ENCODE measurements around the gene LIN9.
"Not testable (repeated sequence)": the region's sequence is repeated elsewhere in the genome, so short reads cannot be mapped to it uniquely, and the experiment has no call there.

The LIN9 gene

GRCh38 chr1:226215239-226215638 lies 93.7 kb downstream of the LIN9 start:
- no peak for DNase-seq

- DNase-seq, result no peak
These were observed 96.4 kb downstream of the LIN9 start for GRCh38 chr1:226212545-226212944.

- DNase-seq, result no peak
These were observed 97.7 kb downstream of the LIN9 start for GRCh38 chr1:226211181-226211821.

- no peak for DNase-seq
These were observed 98.3 kb downstream of the LIN9 start for GRCh38 chr1:226210571-226211176.

- DNase-seq, result no peak
These were observed 99.5 kb downstream of the LIN9 start for GRCh38 chr1:226209307-226210059.

DNA sequence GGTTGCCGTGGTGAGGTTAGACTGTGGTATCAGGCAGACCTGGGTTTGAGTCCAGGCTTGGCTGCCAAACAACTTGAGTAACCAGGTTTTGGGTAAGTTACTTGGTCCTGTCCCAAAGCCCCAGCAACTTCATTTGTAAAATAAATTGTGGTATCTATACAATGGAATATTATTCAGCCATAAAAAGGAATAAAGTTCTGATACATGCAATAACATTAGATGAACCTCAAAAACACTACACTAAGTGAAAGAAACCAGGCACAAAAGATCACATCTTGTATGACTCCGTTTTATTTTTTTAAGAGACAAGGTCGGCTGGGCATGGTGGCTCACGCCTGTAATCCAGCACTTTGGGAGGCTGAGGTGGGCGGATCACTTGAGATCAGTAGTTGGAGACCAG lies 101.9 kb downstream of the LIN9 start:
- no peak for DNase-seq

GRCh38 chr1:226204198-226204597 lies 104.8 kb downstream of the LIN9 start:
- DNase-seq, result no peak

GRCh38 chr1:226203655-226204054 lies 105.3 kb downstream of the LIN9 start:
- DNase-seq, result no peak

- DNase-seq, result no peak
These were observed 105.7 kb downstream of the LIN9 start for GRCh38 chr1:226203240-226203639.

DNA sequence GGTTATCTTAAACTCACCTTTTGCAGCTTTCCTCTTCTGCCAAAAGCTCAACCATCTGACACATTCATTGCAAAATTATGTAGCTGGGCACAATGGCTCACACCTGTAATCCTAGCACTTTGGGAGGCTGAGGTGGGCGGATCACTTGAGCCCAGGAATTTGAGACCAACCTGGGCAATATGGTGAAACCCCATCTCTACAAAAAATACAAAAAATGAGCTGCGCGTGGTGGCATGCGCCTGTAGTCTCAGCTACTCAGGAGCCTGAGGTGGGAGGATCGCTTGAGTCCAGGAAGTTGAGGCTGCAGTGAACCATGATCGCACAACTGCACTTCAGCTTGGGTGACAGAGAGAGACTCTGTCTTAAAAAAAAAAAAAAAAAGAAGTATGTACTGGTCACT lies 106.3 kb downstream of the LIN9 start:
- not testable (repeated sequence) for DNase-seq

GRCh38 chr1:226202246-226202645 lies 106.7 kb downstream of the LIN9 start:
- no peak for DNase-seq

DNA sequence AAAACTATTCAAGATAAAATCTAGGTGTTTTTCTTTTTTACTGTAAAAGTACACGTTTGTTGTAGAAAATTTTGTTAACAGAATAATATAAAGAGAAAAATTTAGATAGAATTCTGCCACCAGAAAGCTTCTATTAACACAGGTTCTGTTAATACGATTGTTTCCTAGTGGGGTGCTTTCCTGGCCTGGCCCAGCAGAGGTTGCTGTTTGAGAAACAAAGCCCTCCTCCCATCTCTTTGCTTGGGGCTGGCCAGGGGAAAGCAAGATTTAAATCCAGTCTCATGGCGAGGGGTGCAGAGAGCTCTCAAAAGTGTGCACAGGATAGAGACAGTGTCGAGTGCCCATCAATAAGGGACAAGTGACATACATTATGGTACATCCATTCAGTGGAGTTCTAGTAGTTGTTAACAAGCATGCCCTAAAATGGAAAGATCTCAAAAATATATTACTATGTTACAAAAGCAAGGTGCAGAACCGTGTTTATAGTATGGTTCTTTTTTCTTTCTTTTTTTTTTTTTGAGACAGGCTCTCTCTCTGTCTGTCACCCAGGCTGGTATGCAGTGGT lies 107.9 kb downstream of the LIN9 start:
- no peak for DNase-seq

DNA sequence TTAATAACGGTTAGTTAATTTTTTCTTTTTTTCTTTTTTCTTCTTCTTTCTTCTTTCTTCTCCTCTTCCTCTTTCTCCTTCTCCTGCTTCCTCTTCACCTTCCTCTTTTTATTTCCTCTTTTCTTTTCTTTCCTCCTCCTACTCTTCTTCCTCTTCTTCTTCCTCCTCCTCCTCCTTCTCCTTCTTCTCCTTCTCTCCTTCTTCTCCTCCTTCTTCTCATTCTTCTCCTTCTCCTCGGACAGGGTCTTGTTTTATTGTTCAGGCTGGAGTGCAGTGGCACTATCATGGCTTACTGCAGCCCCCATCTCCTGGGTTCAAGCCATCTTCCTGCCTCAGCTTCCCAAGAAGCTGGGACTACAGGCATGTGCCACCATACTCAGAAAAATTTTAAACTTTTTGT lies 109.0 kb downstream of the LIN9 start:
- no peak for DNase-seq

- no peak for DNase-seq
These were observed 113.8 kb downstream of the LIN9 start for GRCh38 chr1:226195144-226195543.

GRCh38 chr1:226187380-226187779 lies 121.6 kb downstream of the LIN9 start:
- DNase-seq, result no peak

DNA sequence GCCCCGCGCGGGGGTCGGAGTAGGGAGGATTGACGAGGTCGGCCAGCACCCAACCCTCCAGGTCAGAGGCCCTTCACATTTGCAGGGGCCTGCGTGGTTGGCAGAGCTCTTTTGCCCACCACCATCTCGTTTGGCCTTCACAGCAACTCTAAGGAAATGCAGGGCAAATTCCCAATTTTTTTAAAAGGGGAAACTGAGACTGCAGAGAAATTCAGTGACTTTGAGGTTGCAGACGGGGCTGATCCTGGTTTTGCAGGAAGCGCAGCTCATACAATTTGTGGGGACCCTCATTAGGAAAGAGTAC lies 122.0 kb downstream of the LIN9 start:
- DNase-seq, result no peak

DNA sequence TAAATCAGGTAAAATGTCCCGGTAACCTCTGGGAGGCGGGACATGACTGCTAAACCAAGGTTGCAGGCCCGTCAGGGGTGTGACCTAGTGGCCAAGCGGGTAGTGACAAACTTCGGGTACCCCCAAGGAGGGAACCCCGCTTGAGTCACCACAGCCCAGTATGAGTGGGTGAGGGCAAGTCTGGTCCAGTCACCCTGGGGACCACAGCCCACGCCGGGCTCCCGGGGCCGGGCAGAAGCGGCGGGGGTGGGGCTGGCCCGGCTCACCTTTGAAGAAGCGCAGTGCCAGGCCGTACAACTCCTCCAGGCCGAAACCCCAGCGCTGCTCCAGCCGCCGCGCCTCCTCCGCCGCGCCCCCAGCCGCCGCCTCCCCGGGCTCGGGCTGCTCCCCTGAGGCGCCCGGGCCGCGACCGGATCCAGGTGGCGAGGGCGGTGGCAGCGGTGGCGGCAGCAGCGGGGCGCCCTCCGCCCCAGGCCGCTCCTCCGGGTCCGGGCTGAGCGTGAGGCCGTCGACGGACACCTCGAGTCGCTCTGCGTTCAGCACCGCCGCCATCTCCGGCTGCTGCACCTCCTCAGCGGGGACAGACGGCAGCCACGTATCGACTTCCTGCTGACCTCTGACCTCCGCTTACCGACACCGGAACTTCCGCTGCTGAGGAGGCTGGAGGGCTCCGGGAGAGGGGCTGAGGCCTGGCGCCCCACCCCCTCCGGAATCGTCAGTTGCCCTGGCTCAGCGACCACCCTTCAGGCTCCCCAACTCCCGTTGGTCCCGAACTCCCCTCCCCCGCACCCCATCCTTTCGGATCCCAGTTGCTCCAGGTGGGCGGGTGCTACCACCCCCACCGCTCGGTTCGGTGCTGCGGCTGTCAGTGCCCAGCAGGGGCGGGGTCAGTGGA lies 122.6 kb downstream of the LIN9 start, which contains the start of gene ACBD3:
TSS of gene ACBD3 (minus strand) at position 618 of the 895 bp plus-strand sequence. CDS start at position 552, 66 bp downstream.
- peak in 50 of 51 donors; percentile 40 to 89 (median 79) for DNase-seq

DNA sequence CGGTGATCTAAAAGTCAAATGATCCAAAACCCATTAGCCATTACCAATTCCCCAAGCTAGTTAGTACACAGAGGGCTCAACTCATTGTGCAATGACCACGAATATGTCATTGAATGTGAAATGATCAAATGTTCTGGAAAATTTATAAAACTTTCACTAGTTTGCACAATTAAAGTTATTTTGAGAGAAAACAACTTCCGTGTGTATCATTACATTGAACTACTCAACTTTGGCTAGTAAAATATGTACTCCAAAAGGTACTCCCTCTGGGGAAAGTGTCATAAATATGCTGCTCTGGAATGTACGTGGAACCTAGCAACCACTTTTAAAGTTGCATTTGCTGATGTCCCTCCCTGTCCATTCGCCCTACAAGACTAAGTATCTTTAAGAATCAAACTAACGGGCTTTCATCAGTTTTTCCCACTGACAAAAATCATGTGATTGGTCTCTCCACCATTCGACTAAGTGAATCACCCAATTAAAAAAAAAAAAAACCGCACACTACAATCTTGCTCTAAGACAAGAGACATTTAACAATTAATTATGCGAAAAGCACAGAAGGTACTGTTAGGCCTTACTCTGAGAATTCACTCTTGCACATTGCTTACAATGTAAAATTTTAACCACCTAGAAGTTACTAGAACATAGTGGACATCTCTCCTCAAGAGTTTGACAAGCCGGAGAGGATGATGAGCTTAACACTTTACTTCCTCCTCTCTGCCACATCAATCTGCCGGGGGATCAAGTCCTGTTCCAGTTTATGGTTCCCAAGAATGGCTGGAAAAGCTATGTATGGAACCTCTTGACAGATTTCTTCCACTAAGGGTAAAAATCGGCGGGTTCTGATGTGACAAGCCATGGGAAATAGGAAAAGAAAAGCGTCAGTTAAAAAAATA lies 123.6 kb downstream of the LIN9 start:
- DNase-seq, result no peak

DNA sequence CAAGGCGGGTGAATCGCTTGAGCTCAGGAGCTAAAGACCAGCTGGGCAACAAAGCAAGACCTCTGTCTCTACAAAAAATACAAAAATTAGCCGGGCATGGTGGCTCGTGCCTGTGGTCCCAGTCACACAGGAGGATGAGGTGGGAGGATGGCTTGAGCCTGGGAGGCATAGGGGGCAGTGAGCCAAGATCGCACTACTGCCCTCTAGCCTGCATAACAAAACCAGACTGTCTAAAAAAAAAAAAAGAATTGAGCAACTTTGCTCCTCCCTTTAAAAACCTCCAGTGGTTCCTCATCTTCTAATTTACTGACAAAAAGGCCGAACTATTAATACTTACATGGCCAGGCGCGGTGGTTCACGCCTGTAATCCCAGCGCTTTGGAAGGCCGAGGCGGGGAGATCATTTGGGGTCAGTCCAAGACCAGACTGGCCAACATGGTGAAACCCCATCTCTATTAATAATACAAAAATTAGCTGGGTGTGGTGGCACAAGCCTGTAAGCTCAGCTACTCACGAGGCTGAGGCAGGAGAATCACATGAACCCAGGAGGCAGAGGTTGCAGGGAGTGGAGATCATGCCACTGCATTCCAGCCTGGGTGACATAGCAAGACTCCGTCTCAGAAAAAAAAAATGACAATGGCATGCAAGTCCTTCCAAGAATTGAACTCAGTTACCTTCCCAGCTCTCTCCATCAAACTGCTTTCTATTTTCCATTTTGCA lies 126.8 kb downstream of the LIN9 start:
- DNase-seq, result peak in 6 of 51 donors; percentile 4 to 35 (median 5)

All from hypothalamus (tissue), 51 donors.